ENCODE measurements around the gene MAD2L1BP.
A peak's percentile ranks its signal among the peaks of the same experiment; 100 is the strongest.

The MAD2L1BP gene

GRCh38 chr6:43604174-43604573, 31.5 kb upstream of the MAD2L1BP start:
- Histone ChIP-seq H3K27ac (ENCODE audit: poor library complexity, severe bottlenecking) (no peak overlapping the region), H3K27me3 (ENCODE audit: insufficient read depth, poor library complexity, severe bottlenecking) (no peaks in the 10 kb centered on the region), H3K4me1 (ENCODE audit: insufficient read depth, poor library complexity, severe bottlenecking) (no peaks in the 10 kb centered on the region), H3K9me3 (ENCODE audit: severe bottlenecking) (no peaks in the 10 kb centered on the region), H3K4me3 (ENCODE audit: severe bottlenecking) (no peak overlapping the region), H3K36me3 (ENCODE audit: low read depth) (peaks cover 82% of the 10 kb centered on the region)
- TF ChIP-seq CTCF (IDR thresholded peaks at IDR 0.05; ENCODE audit: poor library complexity, severe bottlenecking) = no peak
- DNase-seq (ENCODE audit: low spot score) (no peak), ATAC-seq (ENCODE audit: low read depth) (peak; percentile 77)

GRCh38 chr6:43606019-43606418, 29.6 kb upstream of the MAD2L1BP start:
- no peaks in the 10 kb centered on the region for H3K4me1 ChIP-seq (ENCODE audit: insufficient read depth, poor library complexity, severe bottlenecking)
- no peak for DNase-seq (ENCODE audit: low spot score)
- no peak overlapping the region for H3K27ac ChIP-seq (ENCODE audit: poor library complexity, severe bottlenecking)
- no peaks in the 10 kb centered on the region for H3K9me3 ChIP-seq (ENCODE audit: severe bottlenecking)
- no peaks in the 10 kb centered on the region for H3K27me3 ChIP-seq (ENCODE audit: insufficient read depth, poor library complexity, severe bottlenecking)
- no peak for TF ChIP-seq CTCF (IDR thresholded peaks at IDR 0.05; ENCODE audit: poor library complexity, severe bottlenecking)
- no peak overlapping the region for H3K4me3 ChIP-seq (ENCODE audit: severe bottlenecking)
- peaks cover 91% of the 10 kb centered on the region for H3K36me3 ChIP-seq (ENCODE audit: low read depth)
- ATAC-seq (ENCODE audit: low read depth) = no peak

GRCh38 chr6:43608310-43608763, 27.3 kb upstream of the MAD2L1BP start:
- Histone ChIP-seq H3K36me3 (ENCODE audit: low read depth) (peaks cover 97% of the 10 kb centered on the region), H3K27ac (ENCODE audit: poor library complexity, severe bottlenecking) (no peak overlapping the region), H3K9me3 (ENCODE audit: severe bottlenecking) (no peaks in the 10 kb centered on the region), H3K27me3 (ENCODE audit: insufficient read depth, poor library complexity, severe bottlenecking) (no peaks in the 10 kb centered on the region), H3K4me3 (ENCODE audit: severe bottlenecking) (no peak overlapping the region), H3K4me1 (ENCODE audit: insufficient read depth, poor library complexity, severe bottlenecking) (no peaks in the 10 kb centered on the region)
- DNase-seq (ENCODE audit: low spot score) = no peak
- peak; percentile 90 for TF ChIP-seq CTCF (IDR thresholded peaks at IDR 0.05; ENCODE audit: poor library complexity, severe bottlenecking)
- ATAC-seq (ENCODE audit: low read depth) = peak; percentile 59

- ATAC-seq (ENCODE audit: low read depth) (no peak), DNase-seq (ENCODE audit: low spot score) (no peak)
- Histone ChIP-seq H3K36me3 (ENCODE audit: low read depth) (peaks cover 97% of the 10 kb centered on the region), H3K4me1 (ENCODE audit: insufficient read depth, poor library complexity, severe bottlenecking) (no peaks in the 10 kb centered on the region), H3K4me3 (ENCODE audit: severe bottlenecking) (no peak overlapping the region), H3K27ac (ENCODE audit: poor library complexity, severe bottlenecking) (no peak overlapping the region), H3K9me3 (ENCODE audit: severe bottlenecking) (no peaks in the 10 kb centered on the region), H3K27me3 (ENCODE audit: insufficient read depth, poor library complexity, severe bottlenecking) (no peaks in the 10 kb centered on the region)
- peak; percentile 3 for TF ChIP-seq CTCF (IDR thresholded peaks at IDR 0.05; ENCODE audit: poor library complexity, severe bottlenecking)
Measured at GRCh38 chr6:43608807-43609206, 26.8 kb upstream of the MAD2L1BP start.

GRCh38 chr6:43609402-43609801, 26.2 kb upstream of the MAD2L1BP start:
- Histone ChIP-seq H3K36me3 (ENCODE audit: low read depth) (peaks cover 98% of the 10 kb centered on the region), H3K27ac (ENCODE audit: poor library complexity, severe bottlenecking) (no peak overlapping the region), H3K27me3 (ENCODE audit: insufficient read depth, poor library complexity, severe bottlenecking) (no peaks in the 10 kb centered on the region), H3K9me3 (ENCODE audit: severe bottlenecking) (no peaks in the 10 kb centered on the region), H3K4me3 (ENCODE audit: severe bottlenecking) (no peak overlapping the region), H3K4me1 (ENCODE audit: insufficient read depth, poor library complexity, severe bottlenecking) (no peaks in the 10 kb centered on the region)
- DNase-seq (ENCODE audit: low spot score) = no peak
- ATAC-seq (ENCODE audit: low read depth) = no peak
- no peak for TF ChIP-seq CTCF (IDR thresholded peaks at IDR 0.05; ENCODE audit: poor library complexity, severe bottlenecking)

All from RWPE2 (cell line).